ENCODE measurements around the gene FBXO5.

DNA sequence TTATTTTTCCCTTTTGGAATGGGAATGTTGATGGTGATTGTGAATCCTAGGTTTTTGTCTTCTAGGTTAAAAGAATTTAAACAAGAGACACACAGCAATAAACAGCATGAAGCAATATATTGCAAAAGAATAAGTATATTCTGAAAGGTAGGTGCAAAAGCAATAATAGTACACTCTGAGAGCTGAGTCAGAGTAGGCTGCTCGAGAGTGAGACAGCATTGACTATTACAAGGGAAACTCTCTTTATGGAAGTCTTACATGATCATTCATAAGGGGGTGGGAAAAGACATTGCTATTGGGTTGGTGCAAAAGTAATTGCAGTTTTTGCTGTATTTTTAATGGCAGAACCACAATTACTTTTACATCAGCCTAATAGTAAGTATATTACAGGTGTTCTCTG is 25.0 kb downstream of the FBXO5 start:
- TF ChIP-seq, protein P1, sequence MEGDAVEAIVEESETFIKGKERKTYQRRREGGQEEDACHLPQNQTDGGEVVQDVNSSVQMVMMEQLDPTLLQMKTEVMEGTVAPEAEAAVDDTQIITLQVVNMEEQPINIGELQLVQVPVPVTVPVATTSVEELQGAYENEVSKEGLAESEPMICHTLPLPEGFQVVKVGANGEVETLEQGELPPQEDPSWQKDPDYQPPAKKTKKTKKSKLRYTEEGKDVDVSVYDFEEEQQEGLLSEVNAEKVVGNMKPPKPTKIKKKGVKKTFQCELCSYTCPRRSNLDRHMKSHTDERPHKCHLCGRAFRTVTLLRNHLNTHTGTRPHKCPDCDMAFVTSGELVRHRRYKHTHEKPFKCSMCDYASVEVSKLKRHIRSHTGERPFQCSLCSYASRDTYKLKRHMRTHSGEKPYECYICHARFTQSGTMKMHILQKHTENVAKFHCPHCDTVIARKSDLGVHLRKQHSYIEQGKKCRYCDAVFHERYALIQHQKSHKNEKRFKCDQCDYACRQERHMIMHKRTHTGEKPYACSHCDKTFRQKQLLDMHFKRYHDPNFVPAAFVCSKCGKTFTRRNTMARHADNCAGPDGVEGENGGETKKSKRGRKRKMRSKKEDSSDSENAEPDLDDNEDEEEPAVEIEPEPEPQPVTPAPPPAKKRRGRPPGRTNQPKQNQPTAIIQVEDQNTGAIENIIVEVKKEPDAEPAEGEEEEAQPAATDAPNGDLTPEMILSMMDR (IDR thresholded peaks at IDR 0.05) = no peak
- TF ChIP-seq POLR2A (IDR thresholded peaks at IDR 0.05) (no peak), EP300 (IDR thresholded peaks at IDR 0.05; ENCODE audit: low read depth) (no peak), POLR2AphosphoS5 (IDR thresholded peaks at IDR 0.05) (no peak)

Measured in transverse colon (tissue), 4 donors.